CD14-positive monocyte (primary cell): ENCODE results near the gene POLR1F. TPM values are rescaled to one million over a fixed set of nuclear protein-coding genes. Genes with fewer than 3 reads are reported as not detected.

ENCODE experiments used
- DNase-seq, 3 donors: peaks; one replicate each; pipeline ENCODE4 v3.0.0-alpha.2; 2011 to 2022
- H2AFZ ChIP-seq: 2 replicates; pipeline ENCODE4 v1.6.0; 2012; ENCODE audit warnings: mild to moderate bottlenecking, low read depth, low read length, inconsistent platforms; ENCODE audit not compliant: insufficient read depth, poor library complexity, severe bottlenecking
- H3K27ac ChIP-seq, 2 donors: 1 replicate in 1 of 2; 2 replicates in 1 of 2; pipeline ENCODE4 v1.5.1; 2012 to 2013; ENCODE audit warnings: low read length in 2 of 2, control low read depth in 1 of 2, inconsistent platforms in 1 of 2, low read depth in 1 of 2, mild to moderate bottlenecking in 1 of 2
- H3K27me3 ChIP-seq, 2 donors: one replicate each; pipeline versions ENCODE4 v1.6.0 to v1.6.1; 2011 to 2013; ENCODE audit warnings: low read length in 2 of 2; ENCODE audit not compliant: control insufficient read depth in 2 of 2, insufficient read depth in 2 of 2
- H3K36me3 ChIP-seq, 2 donors: replicated peaks in 1 of 2; 1 replicate in 1 of 2; 2 replicates in 1 of 2; pipeline versions ENCODE4 v1.5.1 to v1.6.1; 2012 to 2013; ENCODE audit warnings: low read length in 2 of 2, control low read depth in 1 of 2, inconsistent platforms in 1 of 2, mild to moderate bottlenecking in 1 of 2; ENCODE audit not compliant: insufficient read depth in 2 of 2, control insufficient read depth in 1 of 2
- H3K4me1 ChIP-seq, 2 donors: 1 replicate in 1 of 2; 2 replicates in 1 of 2; pipeline versions ENCODE4 v1.5.1 to v1.6.1; 2012 to 2013; ENCODE audit warnings: low read length in 2 of 2, control low read depth in 1 of 2, inconsistent platforms in 1 of 2, mild to moderate bottlenecking in 1 of 2, moderate library complexity in 1 of 2; ENCODE audit not compliant: insufficient read depth in 2 of 2, control insufficient read depth in 1 of 2
- H3K4me2 ChIP-seq: replicated peaks from 2 replicates; pipeline ENCODE3; 2012; ENCODE audit warnings: low read length, moderate library complexity, mild to moderate bottlenecking; ENCODE audit not compliant: poor library complexity, severe bottlenecking; ENCODE audit errors: extremely low read depth
- H3K4me3 ChIP-seq, 3 experiments: fragments of 200-600 bp in 1 of 3; sonication (generic) in 1 of 3; replicated peaks in 1 of 3; 1 replicate in 2 of 3; 2 replicates in 1 of 3; pipeline ENCODE4 v1.5.1; 2011 to 2013; ENCODE audit warnings: low read length in 3 of 3, mild to moderate bottlenecking in 3 of 3, control low read depth in 2 of 3, low read depth in 2 of 3, inconsistent platforms in 1 of 3, moderate library complexity in 1 of 3
- H3K79me2 ChIP-seq: 2 replicates; pipeline ENCODE4 v1.6.0; 2012; ENCODE audit warnings: mild to moderate bottlenecking, control low read depth, inconsistent platforms, low read length, moderate library complexity; ENCODE audit not compliant: insufficient read depth
- H3K9ac ChIP-seq: 2 replicates; pipeline ENCODE4 v1.6.0; 2017; ENCODE audit warnings: low read length, mild to moderate bottlenecking; ENCODE audit not compliant: insufficient read depth, poor library complexity, severe bottlenecking
- H3K9me3 ChIP-seq, 2 donors: replicated peaks in 1 of 2; 1 replicate in 1 of 2; 2 replicates in 1 of 2; pipeline versions ENCODE4 v1.5.1 to v1.6.1; 2012 to 2013; ENCODE audit warnings: low read length in 2 of 2, control low read depth in 1 of 2; ENCODE audit not compliant: control insufficient read depth in 1 of 2, insufficient read depth in 1 of 2
- H4K20me1 ChIP-seq: 2 replicates; pipeline ENCODE4 v1.6.0; 2012; ENCODE audit warnings: mild to moderate bottlenecking, low read length, control low read depth, moderate library complexity; ENCODE audit not compliant: insufficient read depth
- H3K27ac Mint-ChIP-seq, 7 donors: one replicate each; pipeline ENCODE4 v1.8.0; 2020; ENCODE audit warnings: mild to moderate bottlenecking in 7 of 7, mixed read lengths in 7 of 7, moderate library complexity in 6 of 7, inconsistent platforms in 2 of 7
- H3K27me3 Mint-ChIP-seq, 3 donors: one replicate each; pipeline ENCODE4 v1.8.0; 2021 to 2022; ENCODE audit warnings: low read depth in 3 of 3, mild to moderate bottlenecking in 3 of 3, mixed read lengths in 3 of 3, moderate library complexity in 3 of 3, inconsistent platforms in 1 of 3
- H3K36me3 Mint-ChIP-seq, 2 donors: one replicate each; pipeline ENCODE4 v1.8.0; 2020; ENCODE audit warnings: mixed read lengths in 2 of 2, inconsistent platforms in 1 of 2, mild to moderate bottlenecking in 1 of 2
- H3K4me1 Mint-ChIP-seq: one replicate; pipeline ENCODE4 v1.8.0; 2020; ENCODE audit warnings: mild to moderate bottlenecking, mixed read lengths
- H3K4me3 Mint-ChIP-seq, 2 donors: one replicate each; pipeline ENCODE4 v1.8.0; 2020; ENCODE audit warnings: mild to moderate bottlenecking in 2 of 2, mixed read lengths in 2 of 2, moderate library complexity in 1 of 2
- H3K9me3 Mint-ChIP-seq, 7 donors: one replicate each; pipeline ENCODE4 v1.8.0; 2020 to 2022; ENCODE audit warnings: mixed read lengths in 7 of 7, mild to moderate bottlenecking in 6 of 7, moderate library complexity in 6 of 7, inconsistent platforms in 2 of 7
- WGBS: methylation state at CpG from one replicate; pipeline ENCODE4 v1.1.5; 2013; ENCODE audit warnings: missing lambda C conversion rate; ENCODE audit not compliant: insufficient coverage; 5-methylcytosine and 5-hydroxymethylcytosine counted together
- intact Hi-C, 2 donors: fragments of 100-400 bp; cut with micrococcal nuclease; formaldehyde crosslinking; loops; one replicate each; pipeline versions ENCODE4 v1.15.0 to v1.15.1; 2023
- polyA minus RNA-seq: library from RNA; depleted of rRNA, polyadenylated mRNA; stranded (reverse); fragments of >200 nt; gene quantifications from 2 replicates; pipeline ENCODE4 v1.2.3, GENCODE V29; 2012
- polyA plus RNA-seq, 3 donors: library from polyadenylated mRNA; depleted of rRNA in 1 of 3; unstranded in 2 of 3; stranded (reverse) in 1 of 3; fragments of 300-500 nt in 2 of 3; fragments of >200 nt in 1 of 3; fragmentation: Illumina TruSeq in 2 of 3; gene quantifications; 1 replicate in 2 of 3; 2 replicates in 1 of 3; pipeline ENCODE4 v1.2.3, GENCODE V29; 2012 to 2021
- total RNA-seq, 12 experiments: library from RNA in 1 of 12; stranded (reverse) in 1 of 12; fragments of 120-200 nt in 1 of 12; gene quantifications; one replicate each; pipeline ENCODE4 v1.2.4 and lab custom pipeline; 2013 to 2026; ENCODE audit warnings: mixed read lengths in 6 of 12, inconsistent platforms in 1 of 12
- TF ChIP-seq, protein P1 (sequence below): fragments of 200-600 bp; IDR thresholded peaks from one replicate; pipeline ENCODE4 v1.8.0; 2022; ENCODE audit warnings: antibody characterized with exemption, mild to moderate bottlenecking

Gene POLR1F, protein sequence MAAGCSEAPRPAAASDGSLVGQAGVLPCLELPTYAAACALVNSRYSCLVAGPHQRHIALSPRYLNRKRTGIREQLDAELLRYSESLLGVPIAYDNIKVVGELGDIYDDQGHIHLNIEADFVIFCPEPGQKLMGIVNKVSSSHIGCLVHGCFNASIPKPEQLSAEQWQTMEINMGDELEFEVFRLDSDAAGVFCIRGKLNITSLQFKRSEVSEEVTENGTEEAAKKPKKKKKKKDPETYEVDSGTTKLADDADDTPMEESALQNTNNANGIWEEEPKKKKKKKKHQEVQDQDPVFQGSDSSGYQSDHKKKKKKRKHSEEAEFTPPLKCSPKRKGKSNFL
- total RNA-seq (2013) = 6.5 TPM
- 10 to 100 TPM; 11.7 to 17.9 (median 12.4) TPM for polyA plus RNA-seq
- 5.0 and 6.0 TPM in 2 replicates for polyA minus RNA-seq
- total RNA-seq (lab: John Stamatoyannopoulos, UW) = 15.3 to 119 (median 39.5) reads per million in 11 experiments

DNA sequence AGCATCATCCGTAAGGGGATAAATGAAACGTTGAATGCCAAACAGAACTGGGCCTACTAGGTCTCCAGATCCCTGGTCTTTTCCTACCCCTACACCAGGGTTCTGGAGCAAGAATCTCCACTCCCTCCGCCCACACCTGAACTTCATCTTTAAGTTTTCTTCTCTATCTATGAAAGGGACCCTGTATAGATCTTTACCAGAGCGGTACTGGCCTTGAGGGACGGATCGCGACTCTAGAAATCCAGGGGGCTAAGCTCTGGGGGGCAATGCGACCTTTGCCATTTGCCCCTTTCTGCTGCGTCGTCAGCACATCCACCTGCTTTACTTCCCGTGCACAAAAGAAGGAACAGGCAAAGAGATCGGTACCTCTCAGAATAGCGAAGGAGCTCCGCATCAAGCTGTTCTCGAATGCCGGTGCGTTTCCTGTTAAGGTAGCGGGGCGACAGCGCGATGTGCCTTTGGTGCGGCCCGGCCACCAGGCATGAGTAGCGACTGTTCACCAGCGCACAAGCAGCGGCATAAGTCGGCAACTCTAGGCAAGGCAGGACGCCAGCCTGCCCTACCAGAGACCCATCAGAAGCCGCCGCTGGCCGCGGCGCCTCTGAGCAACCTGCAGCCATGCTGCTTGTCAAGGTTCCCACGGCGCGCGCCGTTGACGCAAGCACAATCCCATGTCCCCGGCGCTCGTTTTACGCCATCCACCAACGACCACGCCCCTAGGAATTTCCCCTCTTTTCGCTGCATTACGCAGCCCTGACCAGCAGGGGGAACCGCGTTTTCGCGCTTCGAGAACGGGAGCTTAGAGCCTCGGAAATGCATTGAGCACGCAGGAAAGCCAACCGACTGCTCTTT, at the start of gene POLR1F:
Gene POLR1F (minus strand): TSS at position 641 of the 852 bp plus-strand sequence. CDS start 21 bp downstream, at position 620.
- Histone ChIP-seq H4K20me1 (no peaks in the 10 kb centered on the region), H3K27ac (peak within 1 kb of the TSS; percentile 75 to 91), H3K4me3 (peak within 1 kb of the TSS; percentile 88 to 94 (median 93)), H3K79me2 (peaks cover 43% of the 10 kb centered on the region), H3K9ac (peak within 1 kb of the TSS; percentile 78), H3K4me2 (peak within 1 kb of the TSS; percentile 75), H2AFZ (peak within 1 kb of the TSS; percentile 87), H3K4me1 (peaks cover 17 to 19% of the 10 kb centered on the region in 2 donors), H3K9me3 (no peaks in the 10 kb centered on the region), H3K27me3 (no peaks in the 10 kb centered on the region), H3K36me3 (peaks cover 2 to 7% of the 10 kb centered on the region in 2 donors)
- DNase-seq = peak; percentile 89 to 95 (median 94)
- TF ChIP-seq, protein P1, sequence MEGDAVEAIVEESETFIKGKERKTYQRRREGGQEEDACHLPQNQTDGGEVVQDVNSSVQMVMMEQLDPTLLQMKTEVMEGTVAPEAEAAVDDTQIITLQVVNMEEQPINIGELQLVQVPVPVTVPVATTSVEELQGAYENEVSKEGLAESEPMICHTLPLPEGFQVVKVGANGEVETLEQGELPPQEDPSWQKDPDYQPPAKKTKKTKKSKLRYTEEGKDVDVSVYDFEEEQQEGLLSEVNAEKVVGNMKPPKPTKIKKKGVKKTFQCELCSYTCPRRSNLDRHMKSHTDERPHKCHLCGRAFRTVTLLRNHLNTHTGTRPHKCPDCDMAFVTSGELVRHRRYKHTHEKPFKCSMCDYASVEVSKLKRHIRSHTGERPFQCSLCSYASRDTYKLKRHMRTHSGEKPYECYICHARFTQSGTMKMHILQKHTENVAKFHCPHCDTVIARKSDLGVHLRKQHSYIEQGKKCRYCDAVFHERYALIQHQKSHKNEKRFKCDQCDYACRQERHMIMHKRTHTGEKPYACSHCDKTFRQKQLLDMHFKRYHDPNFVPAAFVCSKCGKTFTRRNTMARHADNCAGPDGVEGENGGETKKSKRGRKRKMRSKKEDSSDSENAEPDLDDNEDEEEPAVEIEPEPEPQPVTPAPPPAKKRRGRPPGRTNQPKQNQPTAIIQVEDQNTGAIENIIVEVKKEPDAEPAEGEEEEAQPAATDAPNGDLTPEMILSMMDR = peak; percentile 89
- Mint-ChIP-seq H3K36me3 (peaks cover 5 to 6% of the 10 kb centered on the region in 2 donors), H3K27ac (peak within 1 kb of the TSS; percentile 91 to 96 (median 94)), H3K27me3 (peaks cover 0 to 2% (median 2%) of the 10 kb centered on the region in 3 donors), H3K4me1 (peaks cover 24% of the 10 kb centered on the region), H3K4me3 (peak within 1 kb of the TSS; percentile 91 to 95), H3K9me3 (no peaks in the 10 kb centered on the region)
- intact Hi-C loops = no loop called here
- under 1% methylated on average over 56 of the region's 56 CpGs for WGBS

DNA sequence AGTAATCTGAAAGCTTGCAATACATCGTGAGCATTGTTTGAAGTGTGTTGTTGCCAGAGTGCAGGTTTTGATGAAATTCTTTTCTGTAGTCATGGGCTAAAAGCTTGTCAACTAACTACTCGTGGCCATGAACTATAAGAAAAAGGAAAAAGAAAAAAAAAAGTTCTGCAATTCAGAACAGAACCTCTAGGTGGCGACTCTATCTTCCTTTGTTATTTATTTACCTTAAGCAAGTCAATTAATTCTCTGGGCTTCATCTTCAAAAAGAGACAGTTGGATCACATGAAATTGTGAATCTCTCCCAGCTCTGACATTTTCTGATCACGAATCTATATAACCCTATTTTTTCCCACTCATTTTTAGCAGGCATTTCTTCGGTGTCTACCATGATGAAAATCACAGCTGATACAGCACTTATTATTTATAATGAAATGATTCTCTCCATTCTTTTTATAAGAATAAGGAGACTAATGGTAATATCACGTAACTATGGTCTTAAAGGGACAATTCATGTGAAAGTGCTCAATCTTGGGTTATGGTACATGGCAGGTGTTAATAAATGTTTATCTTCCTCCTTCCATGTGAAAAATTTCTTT, 45.8 kb upstream of the POLR1F start:
- Mint-ChIP-seq H3K9me3 (no peaks in the 10 kb centered on the region), H3K27me3 (no peaks in the 10 kb centered on the region), H3K36me3 (no peaks in the 10 kb centered on the region), H3K27ac (no peak overlapping the region), H3K4me3 (no peak overlapping the region), H3K4me1 (no peaks in the 10 kb centered on the region)
- 20% methylated on average over 1 of the region's 6 CpGs for WGBS
- H3K4me3 ChIP-seq = no peak overlapping the region
- TF ChIP-seq, protein P1 = peak; percentile 85
- H3K79me2 ChIP-seq = no peaks in the 10 kb centered on the region
- no peak overlapping the region for H3K9ac ChIP-seq
- no peaks in the 10 kb centered on the region for H3K4me1 ChIP-seq
- no peaks in the 10 kb centered on the region for H4K20me1 ChIP-seq
- DNase-seq = peak; percentile 9 to 42 (median 19)
- no peak overlapping the region for H2AFZ ChIP-seq
- no peaks in the 10 kb centered on the region for H3K9me3 ChIP-seq
- intact Hi-C loops = loop anchor here in 1 of 2 donors (10.0 kb wide), 1 partner anchor 840 kb away; no protein-coding TSS in a partner anchor
- H3K4me2 ChIP-seq = no peak overlapping the region
- no peaks in the 10 kb centered on the region for H3K27me3 ChIP-seq
- no peaks in the 10 kb centered on the region for H3K36me3 ChIP-seq
- no peak overlapping the region for H3K27ac ChIP-seq
